Endothelial cell of umbilical vein (primary cell): ENCODE measurements around the gene CDH11. TPM values are rescaled to one million over a fixed set of nuclear protein-coding genes. Genes with fewer than 3 reads are reported as not detected.

ENCODE experiments used
- BruUV-seq: library from RNA; stranded (reverse); fragments of 400-500 nt; replicated peaks from 2 replicates; lab custom pipeline; 2021; lab: Mats Ljungman, UMichigan
- CTCF ChIA-PET: fragments of 300-600, 350-600 bp; sonication (Branson Sonifier 250); formaldehyde crosslinking; loops from one replicate; lab custom pipeline; 2021; ENCODE audit warnings: antibody characterized with exemption, inconsistent platforms; lab: Charles Lee
- POLR2A ChIA-PET: fragments of 300-600, 350-600 bp; sonication (Branson Sonifier 250); formaldehyde crosslinking; loops from one replicate; lab custom pipeline; 2021; ENCODE audit warnings: antibody characterized with exemption, inconsistent platforms; lab: Charles Lee
- DNase-seq: peaks from one replicate; pipeline ENCODE4 v3.0.0-alpha.2; 2011; ENCODE audit warnings: low read depth, low spot score
- FAIRE-seq: peaks from 2 replicates; lab custom pipeline; 2011; peaks lifted over from hg19 to GRCh38; lab: Jason Lieb, UNC
- H2AFZ ChIP-seq: 2 replicates; pipeline ENCODE4 v1.6.0; 2012; ENCODE audit warnings: low read depth, low read length, control low read depth, inconsistent platforms
- H3K27ac ChIP-seq: 2 replicates; pipeline ENCODE4 v1.5.1; 2011; ENCODE audit warnings: low read depth, mild to moderate bottlenecking, control low read depth, low read length, moderate library complexity; ENCODE audit not compliant: insufficient read depth
- H3K27me3 ChIP-seq, 2 experiments: 2 replicates each; pipeline versions ENCODE4 v1.6.0 to v1.6.1; 2011; ENCODE audit warnings: low read length in 2 of 2, mixed read lengths in 1 of 2; ENCODE audit not compliant: control insufficient read depth in 2 of 2, insufficient read depth in 2 of 2
- H3K36me3 ChIP-seq, 2 experiments: 2 replicates in 1 of 2; 3 replicates in 1 of 2; pipeline ENCODE4 v1.5.1; 2011; ENCODE audit warnings: low read length in 2 of 2, mild to moderate bottlenecking in 1 of 2, moderate library complexity in 1 of 2; ENCODE audit not compliant: control insufficient read depth in 2 of 2, insufficient read depth in 2 of 2; ENCODE audit errors: extremely low read depth in 1 of 2
- H3K4me1 ChIP-seq: 3 replicates; pipeline ENCODE4 v1.5.1; 2011; ENCODE audit warnings: mild to moderate bottlenecking, low read length; ENCODE audit not compliant: control insufficient read depth, insufficient read depth; ENCODE audit errors: extremely low read depth
- H3K4me2 ChIP-seq: 2 replicates; pipeline ENCODE4 v1.6.1; 2011; ENCODE audit warnings: low read length, control low read depth, mixed read lengths; ENCODE audit not compliant: insufficient read depth
- H3K4me3 ChIP-seq, 3 experiments: fragments of 200-600 bp in 1 of 3; sonication (generic), shearing (Covaris generic) in 1 of 3; replicated peaks in 1 of 3; 2 replicates each; pipeline ENCODE4 v1.5.1; 2011 to 2016; ENCODE audit warnings: control low read depth in 3 of 3, low read length in 3 of 3, mild to moderate bottlenecking in 2 of 3, inconsistent platforms in 1 of 3, low read depth in 1 of 3, moderate library complexity in 1 of 3; ENCODE audit not compliant: insufficient read depth in 1 of 3
- H3K79me2 ChIP-seq: 2 replicates; pipeline ENCODE4 v1.6.0; 2012; ENCODE audit warnings: low read length, inconsistent platforms; ENCODE audit not compliant: control insufficient read depth, insufficient read depth
- H3K9ac ChIP-seq: replicated peaks from 2 replicates; pipeline ENCODE3; 2011; ENCODE audit warnings: low read length, control low read depth; ENCODE audit not compliant: insufficient read depth; ENCODE audit errors: extremely low read depth
- H3K9me1 ChIP-seq: replicated peaks from 3 replicates; pipeline ENCODE4 v1.6.0; 2011; ENCODE audit warnings: mild to moderate bottlenecking, low read length; ENCODE audit not compliant: control insufficient read depth, insufficient read depth; ENCODE audit errors: extremely low read depth
- H3K9me3 ChIP-seq: replicated peaks from 2 replicates; pipeline ENCODE4 v1.5.1; 2012; ENCODE audit warnings: low read length, inconsistent platforms; ENCODE audit not compliant: control insufficient read depth, insufficient read depth
- H4K20me1 ChIP-seq: replicated peaks from 2 replicates; pipeline ENCODE3; 2011; ENCODE audit warnings: mild to moderate bottlenecking, low read length; ENCODE audit not compliant: control insufficient read depth, insufficient read depth; ENCODE audit errors: extremely low read depth
- EZH2 ChIP-seq: IDR thresholded peaks from 2 replicates; pipeline ENCODE4 v1.6.1; 2012; ENCODE audit warnings: borderline replicate concordance, low read depth, mild to moderate bottlenecking, moderate library complexity, low read length, inconsistent platforms; ENCODE audit not compliant: severe bottlenecking
- FOS ChIP-seq: IDR thresholded peaks from 2 replicates; pipeline ENCODE4 v1.6.1; 2011; ENCODE audit warnings: mild to moderate bottlenecking, low read length, moderate library complexity, borderline replicate concordance; ENCODE audit not compliant: insufficient read depth
- GATA2 ChIP-seq: IDR thresholded peaks from 2 replicates; pipeline ENCODE4 v1.7.0; 2011; ENCODE audit warnings: low read depth, mild to moderate bottlenecking, moderate library complexity, mixed read lengths, low read length; ENCODE audit not compliant: insufficient read length, insufficient read depth
- JUN ChIP-seq: IDR thresholded peaks from 2 replicates; pipeline ENCODE4 v1.6.1; 2011; ENCODE audit warnings: borderline replicate concordance, low read depth; ENCODE audit not compliant: insufficient read length, insufficient read depth
- MYC ChIP-seq: IDR thresholded peaks from one replicate; pipeline ENCODE4 v1.6.1; 2011; ENCODE audit warnings: mild to moderate bottlenecking, low read depth, low read length
- POLR2A ChIP-seq: IDR thresholded peaks from 2 replicates; pipeline ENCODE4 v1.6.1; 2012; ENCODE audit warnings: low read depth, mild to moderate bottlenecking, control low read depth, low read length
- POLR2AphosphoS5 ChIP-seq: IDR thresholded peaks from 2 replicates; pipeline ENCODE4 v1.6.1; 2012; ENCODE audit warnings: low read depth, mild to moderate bottlenecking, control low read depth, low read length, moderate library complexity; ENCODE audit not compliant: insufficient read depth
- dilution Hi-C: fragments of 300-500 bp; cut with MboI; formaldehyde crosslinking; loops from one replicate; pipeline ENCODE4 v1.15.0; 2019; ENCODE audit warnings: low sequenced_read_pairs; ENCODE audit not compliant: extremely low pct_ligation_motif_present
- intact Hi-C: fragments of 100-400 bp; cut with micrococcal nuclease; formaldehyde crosslinking; loops from one replicate; pipeline ENCODE4 v1.10.0; 2022
- polyA plus RNA-seq, 4 experiments: library from polyadenylated mRNA; depleted of rRNA in 3 of 4; stranded (reverse) in 3 of 4; unstranded in 1 of 4; fragments of >200 nt; gene quantifications; 2 replicates each; pipeline versions ENCODE4 v1.2.1 to v1.2.3, GENCODE V29; 2011 to 2012; ENCODE audit warnings: missing spikeins in 1 of 4
- total RNA-seq: library from RNA; stranded (reverse); gene quantifications from 2 replicates; pipeline ENCODE4 v1.2.3, GENCODE V29; 2021
- TF ChIP-seq, protein P1 (sequence below), 2 donors: IDR thresholded peaks; 1 replicate in 1 of 2; 2 replicates in 1 of 2; pipeline ENCODE4 v1.5.1; 2011; ENCODE audit warnings: low read length in 2 of 2, mild to moderate bottlenecking in 2 of 2, moderate library complexity in 2 of 2, control low read depth in 1 of 2, inconsistent platforms in 1 of 2, low read depth in 1 of 2; ENCODE audit not compliant: insufficient read depth in 1 of 2; ENCODE audit errors: extremely low read depth in 1 of 2
- TF ChIP-seq, protein P2 (sequence below): IDR thresholded peaks from 2 replicates; pipeline ENCODE4 v1.6.1; 2011; ENCODE audit not compliant: insufficient read depth, insufficient read length

The CDH11 gene
- total and polyA plus RNA-seq, 2 donors (not counting 3 experiments of a cell fraction or from before 2014, with no cell fraction given), result 30.4 to 32.7 TPM

DNA sequence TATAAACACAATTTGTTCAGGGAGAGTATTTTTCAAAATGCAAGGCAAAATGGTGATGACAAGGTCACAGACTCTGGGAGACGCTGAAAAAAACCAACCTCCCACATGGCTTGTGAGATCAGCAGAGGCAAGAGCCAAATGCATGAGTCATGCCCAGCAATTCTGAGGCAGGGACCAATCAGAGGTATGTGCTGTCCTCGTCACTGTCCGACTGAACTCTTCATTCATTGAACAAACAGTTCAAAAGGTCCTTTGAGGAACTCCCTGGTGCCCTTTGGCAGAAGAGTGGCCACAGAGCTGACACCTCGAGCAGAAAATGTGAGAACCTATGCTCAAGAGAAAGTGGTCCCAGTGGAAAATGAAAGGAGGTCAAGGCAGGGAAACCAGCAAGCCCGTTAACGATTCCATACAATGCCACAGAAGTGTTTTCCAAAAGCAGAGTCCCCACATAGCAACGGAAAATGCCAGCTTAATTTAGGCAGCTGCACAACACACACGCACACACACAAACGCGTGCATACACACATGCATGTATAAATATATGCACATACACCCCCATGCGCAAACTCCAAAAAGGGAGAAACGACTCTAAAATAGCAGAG, 50.9 kb downstream of the CDH11 start:
- peak; percentile 82 for DNase-seq
- H4K20me1 ChIP-seq, result no peaks in the 10 kb centered on the region
- no peak overlapping the region for H2AFZ ChIP-seq
- H3K27me3 ChIP-seq, result no peaks in the 10 kb centered on the region
- H3K9me3 ChIP-seq, result no peaks in the 10 kb centered on the region
- no peak overlapping the region for H3K9ac ChIP-seq
- intact Hi-C loops (loop anchor here (5.0 kb wide), 1 partner anchor 909 kb away; no protein-coding TSS in a partner anchor), dilution Hi-C loops (no loop called here)
- TF ChIP-seq EZH2 (no peak), JUN (peak; percentile 84), MYC (no peak), FOS (peak; percentile 83), POLR2A (no peak), GATA2 (no peak), POLR2AphosphoS5 (no peak)
- TF ChIP-seq, protein P1, sequence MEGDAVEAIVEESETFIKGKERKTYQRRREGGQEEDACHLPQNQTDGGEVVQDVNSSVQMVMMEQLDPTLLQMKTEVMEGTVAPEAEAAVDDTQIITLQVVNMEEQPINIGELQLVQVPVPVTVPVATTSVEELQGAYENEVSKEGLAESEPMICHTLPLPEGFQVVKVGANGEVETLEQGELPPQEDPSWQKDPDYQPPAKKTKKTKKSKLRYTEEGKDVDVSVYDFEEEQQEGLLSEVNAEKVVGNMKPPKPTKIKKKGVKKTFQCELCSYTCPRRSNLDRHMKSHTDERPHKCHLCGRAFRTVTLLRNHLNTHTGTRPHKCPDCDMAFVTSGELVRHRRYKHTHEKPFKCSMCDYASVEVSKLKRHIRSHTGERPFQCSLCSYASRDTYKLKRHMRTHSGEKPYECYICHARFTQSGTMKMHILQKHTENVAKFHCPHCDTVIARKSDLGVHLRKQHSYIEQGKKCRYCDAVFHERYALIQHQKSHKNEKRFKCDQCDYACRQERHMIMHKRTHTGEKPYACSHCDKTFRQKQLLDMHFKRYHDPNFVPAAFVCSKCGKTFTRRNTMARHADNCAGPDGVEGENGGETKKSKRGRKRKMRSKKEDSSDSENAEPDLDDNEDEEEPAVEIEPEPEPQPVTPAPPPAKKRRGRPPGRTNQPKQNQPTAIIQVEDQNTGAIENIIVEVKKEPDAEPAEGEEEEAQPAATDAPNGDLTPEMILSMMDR (IDR thresholded peaks at IDR 0.05; ENCODE audit: extremely low read depth in 1 of 2, insufficient read depth in 1 of 2, low read depth in 1 of 2, low read length in 2 of 2), result no peak
- TF ChIP-seq, protein P2, sequence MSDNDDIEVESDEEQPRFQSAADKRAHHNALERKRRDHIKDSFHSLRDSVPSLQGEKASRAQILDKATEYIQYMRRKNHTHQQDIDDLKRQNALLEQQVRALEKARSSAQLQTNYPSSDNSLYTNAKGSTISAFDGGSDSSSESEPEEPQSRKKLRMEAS, result no peak
- peak overlapping the region; percentile 28 for H3K4me2 ChIP-seq
- peak; percentile 78 for FAIRE-seq
- H3K4me1 ChIP-seq, result peaks cover 16% of the 10 kb centered on the region
- no peak overlapping the region for H3K4me3 ChIP-seq
- POLR2A ChIA-PET, result no interaction called here
- no peaks in the 10 kb centered on the region for H3K9me1 ChIP-seq
- H3K27ac ChIP-seq, result no peak overlapping the region
- no peaks in the 10 kb centered on the region for H3K36me3 ChIP-seq
- no TSS peak for BruUV-seq
- H3K79me2 ChIP-seq, result no peaks in the 10 kb centered on the region
- CTCF ChIA-PET, result no interaction called here
